ENCODE data around the gene RSPO3.
"Not testable (repeated sequence)": the region's sequence is repeated elsewhere in the genome, so short reads cannot be mapped to it uniquely, and the experiment has no call there.

- TF ChIP-seq, protein P1, sequence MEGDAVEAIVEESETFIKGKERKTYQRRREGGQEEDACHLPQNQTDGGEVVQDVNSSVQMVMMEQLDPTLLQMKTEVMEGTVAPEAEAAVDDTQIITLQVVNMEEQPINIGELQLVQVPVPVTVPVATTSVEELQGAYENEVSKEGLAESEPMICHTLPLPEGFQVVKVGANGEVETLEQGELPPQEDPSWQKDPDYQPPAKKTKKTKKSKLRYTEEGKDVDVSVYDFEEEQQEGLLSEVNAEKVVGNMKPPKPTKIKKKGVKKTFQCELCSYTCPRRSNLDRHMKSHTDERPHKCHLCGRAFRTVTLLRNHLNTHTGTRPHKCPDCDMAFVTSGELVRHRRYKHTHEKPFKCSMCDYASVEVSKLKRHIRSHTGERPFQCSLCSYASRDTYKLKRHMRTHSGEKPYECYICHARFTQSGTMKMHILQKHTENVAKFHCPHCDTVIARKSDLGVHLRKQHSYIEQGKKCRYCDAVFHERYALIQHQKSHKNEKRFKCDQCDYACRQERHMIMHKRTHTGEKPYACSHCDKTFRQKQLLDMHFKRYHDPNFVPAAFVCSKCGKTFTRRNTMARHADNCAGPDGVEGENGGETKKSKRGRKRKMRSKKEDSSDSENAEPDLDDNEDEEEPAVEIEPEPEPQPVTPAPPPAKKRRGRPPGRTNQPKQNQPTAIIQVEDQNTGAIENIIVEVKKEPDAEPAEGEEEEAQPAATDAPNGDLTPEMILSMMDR (conservative IDR thresholded peaks at IDR 0.05; ENCODE audit: low read length): not testable (repeated sequence)
- TF ChIP-seq EZH2phosphoT487 (IDR thresholded peaks at IDR 0.05; ENCODE audit: borderline replicate concordance, low read depth, low read length): not testable (repeated sequence)
Observed at GRCh38 chr6:127233819-127234218, 115.3 kb downstream of the RSPO3 start.
